ENCODE data around the gene DNAJC19.

DNA sequence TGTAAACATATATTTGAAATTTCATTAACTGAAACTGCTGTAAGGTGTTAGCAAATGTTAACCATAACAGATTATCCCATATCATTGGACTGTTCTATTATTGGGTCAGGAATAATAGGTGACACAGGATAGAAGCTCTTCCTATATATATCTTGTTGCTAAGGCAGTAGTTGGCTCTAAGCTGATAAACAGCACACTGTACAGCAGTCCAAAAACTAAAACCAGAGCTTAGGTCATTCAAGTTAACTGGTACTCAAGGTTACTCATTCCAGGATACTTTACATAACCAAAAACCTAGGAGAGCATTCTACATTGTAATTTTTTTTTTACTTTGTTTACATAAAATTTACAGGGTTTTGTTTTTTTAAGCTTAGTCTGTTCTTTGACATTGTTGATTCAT lies 8.9 kb downstream of the DNAJC19 start:
- TF ChIP-seq, protein P1, sequence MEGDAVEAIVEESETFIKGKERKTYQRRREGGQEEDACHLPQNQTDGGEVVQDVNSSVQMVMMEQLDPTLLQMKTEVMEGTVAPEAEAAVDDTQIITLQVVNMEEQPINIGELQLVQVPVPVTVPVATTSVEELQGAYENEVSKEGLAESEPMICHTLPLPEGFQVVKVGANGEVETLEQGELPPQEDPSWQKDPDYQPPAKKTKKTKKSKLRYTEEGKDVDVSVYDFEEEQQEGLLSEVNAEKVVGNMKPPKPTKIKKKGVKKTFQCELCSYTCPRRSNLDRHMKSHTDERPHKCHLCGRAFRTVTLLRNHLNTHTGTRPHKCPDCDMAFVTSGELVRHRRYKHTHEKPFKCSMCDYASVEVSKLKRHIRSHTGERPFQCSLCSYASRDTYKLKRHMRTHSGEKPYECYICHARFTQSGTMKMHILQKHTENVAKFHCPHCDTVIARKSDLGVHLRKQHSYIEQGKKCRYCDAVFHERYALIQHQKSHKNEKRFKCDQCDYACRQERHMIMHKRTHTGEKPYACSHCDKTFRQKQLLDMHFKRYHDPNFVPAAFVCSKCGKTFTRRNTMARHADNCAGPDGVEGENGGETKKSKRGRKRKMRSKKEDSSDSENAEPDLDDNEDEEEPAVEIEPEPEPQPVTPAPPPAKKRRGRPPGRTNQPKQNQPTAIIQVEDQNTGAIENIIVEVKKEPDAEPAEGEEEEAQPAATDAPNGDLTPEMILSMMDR (IDR thresholded peaks at IDR 0.05; ENCODE audit: borderline replicate concordance, extremely low read depth, low read length, poor library complexity, severe bottlenecking), result no peak
- TF ChIP-seq EZH2 (IDR thresholded peaks at IDR 0.05; ENCODE audit: borderline replicate concordance, low read depth, low read length, severe bottlenecking), result no peak

Measured in DND-41 (cell line).